Measurements from ENCODE around the gene IREB2. TPM values are rescaled to one million over a fixed set of nuclear protein-coding genes. Genes with fewer than 3 reads are reported as not detected.

The IREB2 gene
- total and polyA plus RNA-seq, 10 donors: 8.6 to 92.6 (median 66.8) TPM

GRCh38 chr15:78392430-78392829 lies 45.6 kb upstream of the IREB2 start:
- H3K27me3 ChIP-seq (replicated peaks in 1 of 7): peaks cover 0 to 5% (median 0%) of the 10 kb centered on the region in 7 donors
- no peaks in the 10 kb centered on the region for H3K36me3 ChIP-seq
- no peak for DNase-seq
- 53 to 64% (median 59%) methylated on average over 2 to 4 of the region's 4 CpGs for WGBS, 5 donors
- H3K4me1 ChIP-seq: peaks cover 0 to 9% (median 0%) of the 10 kb centered on the region in 6 donors
- H3K4me3 ChIP-seq: no peak overlapping the region
- no peak overlapping the region for H3K27ac ChIP-seq
- no peaks in the 10 kb centered on the region for H3K9me3 ChIP-seq
- intact Hi-C loops (cut with DNase I; ENCODE audit: low total_unique reads): no loop called here
- TF ChIP-seq POLR2A (IDR thresholded peaks at IDR 0.05): no peak
- TF ChIP-seq CTCF (IDR thresholded peaks at IDR 0.05 in 8 of 11, conservative IDR thresholded peaks at IDR 0.05 in 3 of 11): no peak
- no peak for TF ChIP-seq POLR2AphosphoS5 (IDR thresholded peaks at IDR 0.05)

GRCh38 chr15:78393137-78393536 lies 44.9 kb upstream of the IREB2 start:
- WGBS, 5 donors: 58 to 91% (median 65%) methylated on average over 1 of the region's 1 CpG
- Histone ChIP-seq H3K9me3 (no peaks in the 10 kb centered on the region), H3K27ac (no peak overlapping the region), H3K36me3 (no peaks in the 10 kb centered on the region), H3K4me1 (peaks cover 0 to 9% (median 0%) of the 10 kb centered on the region in 6 donors), H3K27me3 (replicated peaks in 1 of 7) (peaks cover 0 to 3% (median 0%) of the 10 kb centered on the region in 7 donors), H3K4me3 (no peak overlapping the region)
- intact Hi-C loops (cut with DNase I; ENCODE audit: low total_unique reads): no loop called here
- DNase-seq: no peak
- no peak for TF ChIP-seq CTCF (IDR thresholded peaks at IDR 0.05 in 8 of 11, conservative IDR thresholded peaks at IDR 0.05 in 3 of 11)
- TF ChIP-seq POLR2A (IDR thresholded peaks at IDR 0.05): no peak
- TF ChIP-seq POLR2AphosphoS5 (IDR thresholded peaks at IDR 0.05): no peak

GRCh38 chr15:78394026-78394425 lies 44.0 kb upstream of the IREB2 start:
- intact Hi-C loops (cut with DNase I; ENCODE audit: low total_unique reads): no loop called here
- peaks cover 0 to 12% (median under 1%) of the 10 kb centered on the region in 6 donors for H3K4me1 ChIP-seq
- no peak overlapping the region for H3K4me3 ChIP-seq
- H3K9me3 ChIP-seq: no peaks in the 10 kb centered on the region
- WGBS, 5 donors: 79 to 96% (median 86%) methylated on average over 3 of the region's 3 CpGs
- no peaks in the 10 kb centered on the region for H3K36me3 ChIP-seq
- H3K27me3 ChIP-seq (replicated peaks in 1 of 7): no peaks in the 10 kb centered on the region
- H3K27ac ChIP-seq: no peak overlapping the region
- DNase-seq: no peak
- TF ChIP-seq CTCF (IDR thresholded peaks at IDR 0.05 in 8 of 11, conservative IDR thresholded peaks at IDR 0.05 in 3 of 11) (no peak), POLR2A (IDR thresholded peaks at IDR 0.05) (no peak), POLR2AphosphoS5 (IDR thresholded peaks at IDR 0.05) (no peak)

GRCh38 chr15:78394981-78395616 lies 42.9 kb upstream of the IREB2 start:
- 82 to 87% (median 83%) methylated on average over 13 of the region's 13 CpGs for WGBS, 5 donors
- no peak overlapping the region for H3K4me3 ChIP-seq
- no peak for DNase-seq
- peaks cover 0 to 18% (median 7%) of the 10 kb centered on the region in 6 donors for H3K4me1 ChIP-seq
- H3K27me3 ChIP-seq (replicated peaks in 1 of 7): no peaks in the 10 kb centered on the region
- no peaks in the 10 kb centered on the region for H3K9me3 ChIP-seq
- no peak for TF ChIP-seq POLR2A (IDR thresholded peaks at IDR 0.05)
- no peak for TF ChIP-seq POLR2AphosphoS5 (IDR thresholded peaks at IDR 0.05)
- TF ChIP-seq CTCF (IDR thresholded peaks at IDR 0.05 in 8 of 11, conservative IDR thresholded peaks at IDR 0.05 in 3 of 11): no peak
- H3K36me3 ChIP-seq: no peaks in the 10 kb centered on the region
- no peak overlapping the region for H3K27ac ChIP-seq
- intact Hi-C loops (cut with DNase I; ENCODE audit: low total_unique reads): no loop called here

Measured in spleen (tissue), 11 donors.